GM18861 (cell line): Measurements from ENCODE around the gene BGLAP.
A peak's percentile ranks its signal among the peaks of the same experiment; 100 is the strongest.

Source experiments
- ATAC-seq: cut with Tn5 transposase; IDR thresholded peaks from one replicate; pipeline ENCODE4 v1.9.1; 2021; ENCODE audit not compliant: unreplicated experiment

BGLAP gene

DNA sequence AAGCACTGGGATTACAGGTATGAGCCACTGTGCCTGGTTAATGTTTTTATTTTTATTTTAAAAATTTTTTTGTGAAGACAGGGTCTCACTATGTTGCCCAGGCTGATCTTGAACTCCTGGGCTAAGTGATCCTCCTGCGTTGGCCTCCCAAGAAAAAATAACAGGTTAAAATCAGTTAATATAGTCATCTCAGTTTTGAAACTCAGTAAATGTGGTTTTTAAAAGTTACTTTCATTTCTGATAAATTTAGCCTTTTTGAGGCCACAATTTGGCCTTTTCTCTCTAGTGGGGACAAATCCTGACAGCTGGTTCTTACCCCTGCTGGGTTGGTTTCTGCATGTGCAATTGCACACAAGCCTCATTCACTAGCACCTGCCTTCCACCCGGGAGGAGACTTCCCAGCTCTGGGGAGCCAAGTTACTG, 15.9 kb upstream of the BGLAP start:
- ATAC-seq, result peak; percentile 60

DNA sequence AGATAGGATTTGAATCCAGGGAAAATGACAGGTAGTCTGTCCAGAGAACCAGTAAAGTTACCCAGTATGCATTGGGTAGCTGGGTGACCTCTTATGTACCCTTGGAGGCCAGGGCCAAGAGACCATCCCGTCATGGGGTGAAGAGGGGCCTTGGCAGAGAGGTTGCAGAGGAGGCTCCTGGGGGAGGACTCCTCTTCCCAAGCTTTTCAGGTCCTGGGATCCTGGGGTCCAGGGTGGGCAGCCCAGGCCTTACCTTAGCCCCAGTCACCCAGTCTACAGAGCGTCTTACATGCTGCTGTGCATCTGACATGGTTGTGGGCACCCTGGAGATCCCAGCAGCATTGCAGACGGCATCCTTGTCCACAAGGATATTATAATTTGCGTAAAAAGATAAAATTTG, 15.2 kb upstream of the BGLAP start:
- ATAC-seq, result no peak

DNA sequence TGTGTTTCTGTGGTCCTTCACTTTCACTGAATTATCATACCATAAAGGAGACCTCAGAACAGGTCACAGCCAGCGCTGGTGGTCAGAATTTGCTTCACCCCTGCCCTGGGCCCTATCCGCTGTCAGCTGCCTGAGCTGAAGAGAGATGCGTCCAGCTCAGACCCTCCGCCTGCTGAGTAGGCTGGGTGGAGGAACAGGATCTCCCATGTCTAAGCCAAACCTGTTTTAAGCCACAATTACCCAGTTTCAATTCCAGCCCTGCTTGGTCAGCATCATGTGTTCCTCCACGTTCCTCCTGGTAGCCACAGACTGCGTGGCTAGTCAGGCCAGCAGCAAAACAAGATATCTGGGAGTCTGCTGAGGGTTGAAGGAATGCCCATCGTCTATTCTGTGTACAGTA, 13.5 kb upstream of the BGLAP start:
- ATAC-seq, result no peak

DNA sequence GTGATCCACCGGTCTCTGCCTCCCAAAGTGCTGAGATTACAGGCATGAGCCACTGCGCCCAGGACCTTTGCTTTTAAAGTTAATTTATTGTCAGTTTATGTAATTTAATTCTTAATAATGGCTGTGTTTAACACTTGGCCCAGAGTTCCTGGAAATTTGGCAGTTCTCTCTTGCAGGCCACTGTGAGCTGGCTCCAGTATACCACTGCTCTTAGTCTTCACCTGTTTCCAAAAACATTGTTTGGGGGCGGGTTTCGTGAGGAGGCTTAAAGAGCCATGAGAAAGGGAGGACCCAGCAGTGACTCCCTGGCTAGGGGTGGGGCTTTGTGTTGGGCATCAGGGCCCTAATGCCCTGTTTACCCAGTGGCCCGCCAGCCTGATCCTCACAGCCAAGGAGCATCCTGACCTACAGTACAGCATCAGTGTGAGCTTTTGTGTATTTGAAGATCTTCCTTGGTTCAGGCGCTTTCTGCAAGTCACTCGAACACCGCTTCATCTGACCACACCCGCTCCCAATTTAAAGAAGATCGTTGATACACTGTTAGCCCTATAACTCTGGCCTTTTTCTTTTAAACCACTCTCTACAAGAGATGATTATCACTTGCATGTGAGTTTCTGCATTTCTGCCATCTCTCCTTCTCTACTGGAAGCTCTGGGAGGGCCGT, 12.0 kb upstream of the BGLAP start:
- no peak for ATAC-seq

DNA sequence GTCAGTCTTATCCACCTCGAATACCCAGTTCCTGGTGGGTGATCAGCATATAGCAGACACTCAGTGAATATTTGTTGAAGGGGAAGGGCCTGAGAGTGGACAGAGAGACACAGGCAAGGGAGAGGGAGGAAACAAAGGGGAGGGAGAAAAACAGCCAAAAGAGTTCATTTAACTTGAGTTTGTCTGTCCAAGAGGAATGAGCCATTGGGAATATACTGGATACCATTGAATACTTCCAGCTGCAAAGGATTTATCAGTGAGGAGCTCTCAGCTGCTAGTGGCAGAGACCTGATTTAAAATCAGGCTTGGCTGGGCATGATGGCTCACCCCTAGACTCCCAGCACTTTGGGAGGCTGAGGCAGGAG, 11.5 kb upstream of the BGLAP start:
- no peak for ATAC-seq

DNA sequence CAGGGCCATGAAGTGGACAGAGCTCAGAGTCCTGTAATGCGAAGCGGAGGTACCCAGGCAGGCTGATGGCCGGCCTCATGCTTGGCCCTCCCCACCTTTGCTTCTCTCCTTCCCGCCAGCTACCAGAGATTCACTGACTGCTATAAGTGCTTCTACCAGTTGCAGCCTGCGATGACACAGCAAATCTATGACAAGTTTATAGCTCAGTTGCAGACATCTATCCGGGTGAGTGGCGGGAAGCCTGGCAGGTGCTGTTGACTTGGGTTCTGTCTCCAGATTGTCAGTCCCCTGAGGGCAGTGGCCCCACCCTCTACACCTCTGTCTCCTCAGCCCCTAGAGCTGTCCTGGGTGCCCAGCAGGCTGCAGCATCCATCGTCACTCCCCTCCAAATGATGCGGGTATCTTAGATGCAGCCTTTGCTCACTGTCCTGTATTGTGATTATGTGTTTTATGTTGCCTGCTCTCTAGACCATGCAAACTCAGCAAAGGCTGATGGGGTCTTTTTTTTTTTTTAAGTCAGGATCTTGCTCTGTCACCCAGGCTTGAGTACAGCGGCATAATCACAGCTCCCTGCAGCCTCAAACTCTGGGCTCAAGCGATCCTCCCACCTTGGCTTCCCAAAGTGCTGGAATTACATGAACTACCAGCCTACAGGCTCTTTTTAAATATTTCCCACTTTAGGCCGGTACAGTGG, 9.6 kb upstream of the BGLAP start:
- no peak for ATAC-seq

DNA sequence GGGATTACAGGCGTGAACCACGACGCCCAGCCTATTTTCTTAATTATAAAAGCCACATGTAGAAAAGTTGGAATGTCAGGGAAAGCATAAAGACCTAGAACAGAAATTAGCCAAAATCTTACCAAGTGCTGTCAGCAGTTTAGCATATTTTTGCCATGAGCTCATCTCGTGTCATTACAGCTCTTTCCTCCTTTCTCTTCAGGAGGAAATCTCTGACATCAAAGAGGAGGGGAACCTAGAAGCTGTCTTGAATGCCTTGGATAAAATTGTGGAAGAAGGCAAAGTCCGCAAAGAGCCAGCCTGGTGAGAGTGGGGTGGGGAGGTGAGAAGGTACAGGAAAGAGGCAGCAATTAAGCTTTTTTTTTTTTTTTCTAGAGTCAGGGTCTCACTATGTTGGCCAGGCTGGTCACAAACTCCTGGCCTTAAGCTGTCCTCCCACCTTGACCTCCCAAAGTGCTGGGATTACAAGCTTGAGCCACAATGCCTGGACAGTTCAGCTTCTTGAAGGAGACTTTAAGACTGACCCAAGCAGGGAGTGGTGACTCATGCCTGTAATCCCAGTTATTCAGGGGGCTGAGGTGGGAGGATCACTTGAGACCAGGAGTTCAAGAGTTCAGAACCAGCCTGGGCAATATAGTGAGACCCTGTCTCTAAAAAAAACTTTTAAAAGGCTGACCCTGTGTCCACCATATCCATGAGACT, 8.4 kb upstream of the BGLAP start:
- no peak for ATAC-seq

DNA sequence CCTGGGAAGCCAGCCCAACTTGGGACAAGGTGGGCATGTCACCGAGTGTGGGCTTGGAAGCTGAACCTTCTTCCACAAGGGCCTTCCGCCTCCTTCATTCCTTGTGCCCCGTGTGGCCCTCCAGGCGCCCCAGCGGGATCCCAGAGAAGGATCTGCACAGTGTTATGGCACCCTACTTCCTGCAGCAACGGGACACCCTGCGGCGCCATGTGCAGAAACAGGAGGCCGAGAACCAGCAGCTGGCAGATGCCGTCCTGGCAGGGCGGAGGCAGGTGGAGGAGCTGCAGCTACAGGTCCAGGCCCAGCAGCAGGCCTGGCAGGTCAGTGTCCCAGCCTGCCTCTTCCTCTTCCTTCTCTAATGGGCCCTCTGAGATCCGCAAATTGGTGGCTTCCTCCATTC, 5.8 kb upstream of the BGLAP start:
- no peak for ATAC-seq

DNA sequence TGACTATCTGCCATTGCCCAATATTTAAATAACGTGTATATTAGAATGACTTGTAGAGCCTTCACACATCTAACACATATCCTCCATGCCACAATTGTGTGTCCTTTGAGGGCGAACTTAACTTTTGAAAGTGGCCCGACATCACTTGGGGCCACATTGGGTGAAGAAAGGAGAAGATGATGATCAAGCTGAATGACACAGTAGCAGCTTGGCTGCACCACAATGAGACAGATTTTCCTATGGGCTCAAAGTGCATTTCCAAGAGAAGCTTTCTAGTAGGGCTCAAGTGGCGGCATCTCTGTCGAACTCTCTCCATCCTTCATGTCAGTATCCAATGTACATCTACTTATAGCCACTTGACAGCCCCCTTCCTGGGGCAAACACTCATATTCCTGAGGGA, 3.7 kb upstream of the BGLAP start:
- no peak for ATAC-seq

DNA sequence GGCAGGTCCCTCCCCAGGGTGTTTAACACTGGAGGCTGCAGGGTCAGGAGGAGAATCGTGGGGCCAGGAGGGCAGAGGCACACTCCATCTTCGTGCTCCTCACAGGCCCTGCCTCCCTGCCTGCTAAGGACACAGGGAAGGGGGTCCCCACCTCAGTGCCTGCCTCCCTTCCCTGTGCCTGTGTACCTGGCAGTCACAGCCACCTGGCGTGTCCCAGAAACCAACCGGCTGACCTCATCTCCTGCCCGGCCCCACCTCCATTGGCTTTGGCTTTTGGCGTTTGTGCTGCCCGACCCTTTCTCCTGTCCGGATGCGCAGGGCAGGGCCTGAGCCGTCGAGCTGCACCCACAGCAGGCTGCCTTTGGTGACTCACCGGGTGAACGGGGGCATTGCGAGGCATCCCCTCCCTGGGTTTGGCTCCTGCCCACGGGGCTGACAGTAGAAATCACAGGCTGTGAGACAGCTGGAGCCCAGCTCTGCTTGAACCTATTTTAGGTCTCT, 623 bp upstream of the BGLAP start:
- no peak for ATAC-seq

DNA sequence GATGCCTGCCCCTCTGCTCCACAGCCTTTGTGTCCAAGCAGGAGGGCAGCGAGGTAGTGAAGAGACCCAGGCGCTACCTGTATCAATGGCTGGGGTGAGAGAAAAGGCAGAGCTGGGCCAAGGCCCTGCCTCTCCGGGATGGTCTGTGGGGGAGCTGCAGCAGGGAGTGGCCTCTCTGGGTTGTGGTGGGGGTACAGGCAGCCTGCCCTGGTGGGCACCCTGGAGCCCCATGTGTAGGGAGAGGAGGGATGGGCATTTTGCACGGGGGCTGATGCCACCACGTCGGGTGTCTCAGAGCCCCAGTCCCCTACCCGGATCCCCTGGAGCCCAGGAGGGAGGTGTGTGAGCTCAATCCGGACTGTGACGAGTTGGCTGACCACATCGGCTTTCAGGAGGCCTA, 754 bp downstream of the BGLAP start:
- ATAC-seq, result no peak

DNA sequence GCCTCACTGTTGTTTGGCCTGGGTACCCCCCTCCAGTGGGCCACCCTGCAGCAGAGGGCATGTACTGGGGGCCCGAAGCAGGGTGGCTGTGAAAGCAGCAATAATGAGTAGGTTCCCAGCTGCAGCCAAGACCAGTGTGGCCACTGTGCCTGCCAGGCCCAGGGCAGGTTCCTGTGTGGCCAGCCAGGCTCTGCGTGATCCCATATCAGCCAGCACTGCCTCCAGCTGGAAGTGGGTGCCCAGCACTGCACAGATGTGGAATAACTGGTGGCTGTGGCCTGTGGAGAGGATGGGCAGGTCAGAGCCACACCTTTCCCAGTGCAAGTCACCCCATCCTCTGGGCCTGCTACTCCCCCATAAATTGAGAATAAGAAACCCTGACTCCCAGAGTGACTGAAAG, 2.1 kb downstream of the BGLAP start:
- no peak for ATAC-seq

DNA sequence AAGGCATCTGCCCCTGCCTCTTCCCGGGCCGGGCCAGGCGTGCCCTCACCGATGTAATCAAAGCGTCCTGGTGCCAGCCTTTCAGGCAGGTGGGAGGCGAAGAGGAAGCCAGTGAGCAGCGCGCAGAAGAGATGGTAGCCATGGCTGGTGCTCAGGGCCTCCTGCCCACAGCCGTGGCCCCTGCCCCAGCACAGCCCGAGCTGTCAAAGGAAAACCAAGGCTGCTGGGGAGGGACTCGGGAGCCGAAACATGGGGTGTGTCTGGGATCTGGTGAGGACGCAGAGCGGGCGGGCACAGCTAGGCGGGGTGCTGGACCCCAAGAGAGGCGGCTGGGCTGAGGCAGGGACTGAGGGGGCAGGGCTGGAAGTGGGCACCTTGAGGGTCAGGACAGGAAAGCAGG, 2.7 kb downstream of the BGLAP start:
- ATAC-seq, result no peak

DNA sequence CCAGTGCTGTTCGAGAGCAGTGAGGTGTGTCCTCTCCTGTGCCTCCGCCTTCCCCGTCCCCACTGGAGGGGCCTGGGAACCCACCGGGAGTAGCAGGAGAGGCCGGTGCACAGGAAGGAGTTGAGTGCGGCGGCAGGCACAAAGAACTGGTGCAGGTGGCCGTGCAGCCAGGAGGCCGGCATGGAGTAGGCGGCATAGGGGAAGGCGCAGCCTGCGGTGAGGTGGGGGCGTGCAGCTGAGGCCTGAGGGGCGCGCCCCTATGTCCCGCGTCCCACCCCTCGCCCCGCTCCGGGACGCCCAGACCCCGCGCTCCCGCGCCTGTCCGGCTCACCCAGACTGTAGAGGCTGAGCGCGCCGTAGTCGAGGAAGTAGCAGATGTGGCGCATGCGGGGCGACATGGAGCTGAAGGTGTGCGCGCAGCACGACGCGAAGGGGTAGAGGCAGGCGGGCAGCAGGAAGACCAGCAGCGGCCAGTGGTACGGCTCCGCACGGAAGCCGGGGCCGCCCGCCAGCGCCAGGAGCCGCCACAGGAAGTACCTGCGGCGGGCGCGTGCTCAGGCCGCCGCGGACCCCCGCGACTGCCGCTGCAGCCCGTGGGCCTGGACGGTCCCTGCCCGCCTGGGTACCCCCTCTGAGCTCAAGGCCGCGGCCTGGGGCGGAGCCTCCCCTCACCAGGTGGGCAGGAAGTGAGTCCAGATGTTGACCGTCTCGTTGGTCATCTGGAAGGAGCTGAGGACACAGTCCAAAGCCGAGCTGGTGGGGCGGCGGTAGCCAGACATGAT, 3.7 kb downstream of the BGLAP start:
- ATAC-seq, result no peak

DNA sequence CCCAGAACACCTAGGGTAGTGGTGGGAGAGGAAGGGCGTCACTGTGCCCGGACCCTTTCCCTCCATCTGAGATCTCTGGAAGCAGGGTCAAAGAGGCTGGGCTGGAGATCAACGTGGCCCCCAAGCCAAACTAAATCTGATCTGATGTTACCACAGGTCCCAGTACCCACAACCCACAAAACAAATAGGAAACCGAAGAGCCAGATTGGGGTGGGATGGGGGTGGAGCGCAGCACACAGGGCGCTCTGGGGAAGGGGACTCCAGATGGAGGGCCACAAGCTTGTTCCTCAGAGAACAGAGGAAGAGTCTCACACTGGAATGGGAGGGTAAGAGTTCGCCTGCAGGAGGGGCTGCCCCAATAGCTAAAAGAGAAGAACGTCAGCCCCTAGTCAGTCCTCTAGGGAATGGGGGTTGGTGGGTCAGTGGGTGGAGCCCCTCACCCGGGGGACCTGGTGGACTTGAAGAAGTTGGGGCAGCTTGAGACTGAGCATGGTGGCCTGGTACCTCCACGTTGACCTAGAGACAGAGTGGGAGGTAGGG, 4.3 kb downstream of the BGLAP start:
- no peak for ATAC-seq

DNA sequence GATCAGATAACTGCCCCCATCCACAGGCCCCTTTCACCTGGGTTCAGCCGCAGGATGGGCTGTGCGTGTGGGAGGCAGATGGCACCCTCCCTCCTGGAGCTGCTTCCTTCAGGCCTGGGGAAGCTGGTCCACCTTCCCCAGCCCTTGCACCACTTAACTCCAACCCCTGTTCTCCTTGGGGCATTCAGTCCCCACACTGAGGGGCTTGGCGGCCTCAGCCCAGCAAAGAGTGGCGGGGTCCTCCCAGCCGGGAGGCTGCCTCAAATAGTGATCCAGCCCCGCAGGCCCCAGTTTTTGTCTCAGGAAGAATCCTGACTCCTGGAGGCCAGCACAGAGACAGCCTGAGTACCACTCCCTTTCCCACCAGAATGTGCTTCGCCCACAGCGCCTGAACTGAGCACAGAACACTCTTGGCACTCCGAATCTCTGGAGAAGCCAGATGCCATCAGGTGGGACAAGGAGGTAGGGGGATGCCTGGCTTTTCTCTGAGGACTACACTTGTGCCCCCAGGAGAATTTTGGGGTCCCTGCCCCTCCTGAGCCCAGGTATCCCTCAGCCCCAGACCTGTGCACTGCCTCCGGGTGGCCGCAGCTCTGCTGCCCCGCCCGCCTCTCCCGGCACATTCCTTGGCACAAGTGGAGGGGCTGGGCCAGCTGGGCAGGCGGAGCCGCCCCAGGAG, 4.9 kb downstream of the BGLAP start:
- no peak for ATAC-seq

DNA sequence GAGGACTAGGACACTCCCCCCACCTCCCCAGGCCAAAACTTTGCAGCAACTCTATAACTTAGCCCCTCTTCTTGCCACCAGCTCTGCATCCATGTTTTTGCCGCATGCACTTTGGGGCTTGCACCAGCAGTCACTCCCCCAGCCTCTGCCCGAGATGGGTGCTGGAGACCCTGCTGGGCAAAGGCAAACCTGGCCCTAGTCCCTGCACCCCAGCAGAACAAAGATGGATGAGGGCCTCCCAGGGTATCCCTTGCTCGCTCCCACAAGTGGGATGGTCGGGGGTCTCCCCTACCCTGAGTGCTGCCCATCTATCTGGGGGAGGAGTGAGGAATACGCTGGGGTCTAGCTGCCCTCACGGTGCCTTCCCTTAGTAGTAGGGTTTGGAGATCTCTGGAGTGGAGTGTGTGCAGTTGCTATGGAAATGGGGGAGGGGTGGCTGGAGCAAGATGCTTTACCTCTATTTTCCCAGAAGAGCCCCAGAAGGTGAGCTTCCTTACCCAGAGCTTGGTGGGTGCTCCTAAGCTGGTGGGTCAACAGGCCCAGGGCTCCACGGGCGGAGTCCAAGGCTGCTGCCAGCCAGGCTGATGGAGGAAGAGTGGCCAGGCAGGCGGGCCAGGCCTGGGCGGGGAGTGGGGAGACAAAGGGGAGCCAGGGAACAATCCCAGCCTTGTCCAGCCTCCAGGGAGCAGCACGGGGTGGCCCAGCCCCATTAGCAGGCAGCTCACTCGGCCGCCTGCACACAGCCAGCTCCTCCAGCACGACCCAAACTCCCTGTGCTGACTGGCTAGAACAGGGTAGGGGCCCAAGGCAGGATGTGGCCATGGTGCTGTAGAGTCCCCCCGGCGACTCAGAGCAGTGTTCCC, 5.7 kb downstream of the BGLAP start, which contains the start of gene PAQR6:
Gene PAQR6, minus strand, starts transcription at position 597 of the 863 bp plus-strand sequence. CDS start 1,325 bp downstream, outside the sequence.
- no peak for ATAC-seq

DNA sequence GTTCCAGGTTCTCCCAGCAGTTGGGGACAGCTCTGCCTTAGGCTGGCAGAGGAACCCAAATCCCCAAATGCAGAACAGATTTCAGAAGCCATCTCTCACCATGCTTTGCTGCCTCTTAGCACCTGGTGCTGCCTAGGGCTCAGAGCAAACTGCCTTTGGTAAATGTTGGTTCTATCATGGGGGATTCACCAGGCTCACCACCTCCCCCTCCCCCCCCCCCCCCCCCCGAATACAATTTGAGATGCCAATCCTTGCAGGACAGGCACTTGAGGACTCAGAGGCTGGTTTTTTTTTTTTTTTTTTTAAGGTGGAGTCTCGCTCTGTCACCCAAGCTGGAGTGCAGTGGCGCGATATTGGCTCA, 6.3 kb downstream of the BGLAP start:
- no peak for ATAC-seq

DNA sequence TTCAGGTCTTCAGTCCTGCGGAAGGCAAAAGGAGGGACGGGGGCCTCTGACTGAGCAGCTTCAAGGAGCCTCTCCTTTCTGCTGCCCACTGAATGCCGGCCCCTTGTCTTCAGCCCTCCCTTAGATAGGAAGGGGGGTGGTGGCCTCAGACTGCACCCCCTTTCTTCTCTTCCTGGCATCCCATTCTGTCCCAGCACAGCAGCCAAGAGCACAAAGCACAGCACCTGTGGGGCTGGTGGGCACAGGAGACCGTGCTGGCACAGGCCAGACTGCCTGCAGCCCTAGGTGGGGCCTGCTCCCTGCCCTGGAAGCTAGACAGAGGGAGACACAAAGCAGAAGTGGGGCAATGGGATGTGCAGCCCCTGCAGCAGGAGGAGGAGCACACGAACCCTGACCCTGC, 7.6 kb downstream of the BGLAP start:
- ATAC-seq, result no peak

DNA sequence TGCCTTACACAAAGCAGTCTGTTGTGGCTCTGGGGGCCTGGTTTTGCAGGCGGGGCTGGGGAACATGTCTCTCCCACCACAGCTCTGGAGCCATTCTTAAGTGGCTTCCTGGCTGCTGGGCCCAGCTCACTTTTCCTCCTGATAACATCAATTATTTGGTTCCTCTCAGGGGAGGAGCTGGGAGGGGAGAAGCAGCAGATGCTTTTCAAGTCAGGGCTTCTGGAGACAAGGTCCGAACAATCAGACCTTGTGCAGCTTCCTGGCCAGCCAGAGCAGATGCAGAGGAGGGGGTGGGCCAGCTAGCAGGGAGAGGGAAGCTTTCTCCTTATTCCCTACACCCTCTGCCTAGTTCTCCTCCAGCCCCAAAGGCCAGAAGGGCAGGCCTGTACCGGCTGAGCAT, 9.5 kb downstream of the BGLAP start:
- ATAC-seq, result no peak
